ENCODE data around the gene ZBTB9. TPM values are rescaled to one million over a fixed set of nuclear protein-coding genes. Genes with fewer than 3 reads are reported as not detected.

ZBTB9 gene
- total RNA-seq, 1 donor from 2014 or later: 9.6 TPM

GRCh38 chr6:33424855-33425667 lies 29.3 kb upstream of the ZBTB9 start:
- peak overlapping the region; percentile 89 for H3K4me3 Mint-ChIP-seq (ENCODE audit: unreplicated experiment)
- H3K27me3 Mint-ChIP-seq (ENCODE audit: unreplicated experiment): peaks cover 21% of the 10 kb centered on the region
- DNase-seq: no peak

DNA sequence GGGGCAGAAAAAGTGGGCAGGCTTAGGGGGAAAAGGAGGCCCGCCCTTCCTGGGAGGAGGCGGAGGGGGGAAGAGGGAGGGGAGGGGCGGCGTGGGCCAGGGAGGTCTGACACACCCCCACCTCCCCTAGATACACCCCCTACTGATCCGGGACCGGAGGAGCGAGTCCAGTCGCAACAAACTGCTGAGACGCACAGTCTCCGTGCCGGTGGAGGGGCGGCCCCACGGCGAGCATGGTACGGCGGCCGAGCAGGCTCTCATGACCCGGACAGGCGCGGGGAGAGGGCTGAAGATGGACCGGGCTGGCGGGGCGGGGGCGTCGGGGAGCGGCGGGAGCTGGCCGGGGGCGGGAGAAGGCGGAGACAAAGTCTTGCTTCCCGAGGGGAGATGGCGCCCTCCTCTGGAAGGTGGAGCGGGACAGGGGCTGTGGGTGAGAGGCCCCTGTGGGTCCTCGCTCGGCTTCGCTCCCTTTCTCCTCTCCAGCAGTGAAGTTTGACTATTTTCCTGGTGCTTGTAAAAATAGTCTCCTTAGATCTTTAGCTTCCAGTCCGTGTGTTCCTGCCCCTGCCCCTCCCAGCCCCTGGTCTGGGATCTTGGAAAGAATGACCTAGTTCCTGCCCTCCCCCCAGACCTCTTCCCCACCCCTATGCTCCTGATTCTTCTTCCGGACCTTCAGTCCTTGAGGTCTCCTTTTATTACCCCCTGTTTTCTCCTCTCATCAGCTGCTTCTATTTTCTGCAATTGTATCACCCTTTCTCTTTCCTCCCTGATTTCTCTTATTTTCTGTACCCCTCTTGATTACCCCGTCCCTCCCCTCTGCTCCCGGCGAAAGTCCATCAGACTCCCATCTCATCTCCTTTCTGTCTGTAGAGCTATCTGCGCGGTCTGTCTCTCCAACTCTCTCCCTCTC lies 28.5 kb upstream of the ZBTB9 start:
- peak; percentile 85 for DNase-seq
- Mint-ChIP-seq H3K27me3 (ENCODE audit: unreplicated experiment) (peaks cover 19% of the 10 kb centered on the region), H3K27ac (ENCODE audit: unreplicated experiment) (peak overlapping the region; percentile 46), H3K4me1 (ENCODE audit: low read depth, unreplicated experiment) (peaks cover 77% of the 10 kb centered on the region), H3K36me3 (ENCODE audit: unreplicated experiment) (peaks cover 15% of the 10 kb centered on the region), H3K4me3 (ENCODE audit: unreplicated experiment) (peak overlapping the region; percentile 89), H3K9me3 (ENCODE audit: unreplicated experiment) (peaks cover 19% of the 10 kb centered on the region)
- no peak for TF ChIP-seq CTCF (IDR thresholded peaks at IDR 0.05; ENCODE audit: partially characterized antibody, unreplicated experiment)

More at GRCh38 chr6:33424855-33425667, 29.3 kb upstream of the ZBTB9 start:
- no peak for TF ChIP-seq CTCF (IDR thresholded peaks at IDR 0.05; ENCODE audit: partially characterized antibody, unreplicated experiment)
- peaks cover 68% of the 10 kb centered on the region for H3K4me1 Mint-ChIP-seq (ENCODE audit: low read depth, unreplicated experiment)
- peaks cover 15% of the 10 kb centered on the region for H3K36me3 Mint-ChIP-seq (ENCODE audit: unreplicated experiment)
- peaks cover 19% of the 10 kb centered on the region for H3K9me3 Mint-ChIP-seq (ENCODE audit: unreplicated experiment)
- peak overlapping the region; percentile 11 for H3K27ac Mint-ChIP-seq (ENCODE audit: unreplicated experiment)

DNA sequence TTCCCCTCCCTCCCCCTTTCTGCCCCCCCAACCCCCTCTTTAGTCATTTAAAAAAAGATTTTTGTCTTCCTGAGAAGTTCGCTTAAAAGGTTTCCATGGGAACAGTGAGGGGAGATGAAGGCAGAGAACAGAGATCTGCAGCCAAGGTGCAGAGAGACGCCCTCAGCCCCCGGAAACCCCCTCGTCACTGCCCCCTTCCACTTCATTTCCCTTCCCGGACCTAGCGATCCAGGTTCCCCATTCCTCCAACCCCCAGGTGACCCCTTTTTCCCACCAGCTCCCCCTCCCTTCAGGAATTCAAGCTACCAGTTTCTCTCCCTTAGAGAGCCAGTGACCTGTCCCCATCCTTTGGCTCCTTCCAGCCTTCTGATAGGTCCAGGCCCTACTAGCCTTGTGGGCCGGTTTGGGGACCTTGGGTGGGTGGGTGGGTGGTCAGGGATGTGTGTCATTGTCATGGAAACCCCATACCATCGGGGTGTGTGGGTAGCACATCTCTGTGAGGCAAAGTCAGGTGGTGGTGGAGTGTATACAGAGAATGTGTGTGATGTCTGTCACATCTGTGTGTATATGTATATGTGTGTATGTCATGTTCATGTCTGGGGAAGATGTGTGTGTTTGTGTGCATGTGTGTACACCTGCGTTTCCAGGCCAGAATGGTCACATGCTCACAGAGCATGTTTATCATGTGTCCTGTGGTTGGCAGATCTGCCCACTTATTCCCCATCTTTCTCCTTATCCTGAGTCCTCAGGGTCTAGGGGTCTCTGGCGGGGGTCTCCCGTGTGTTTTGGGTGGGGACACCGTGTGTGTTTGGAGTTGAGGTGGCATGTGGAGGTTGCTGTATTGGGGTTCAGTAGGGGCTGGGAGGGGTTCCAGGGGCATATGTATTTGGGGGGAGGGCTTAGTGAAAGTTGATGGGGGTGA lies 27.5 kb upstream of the ZBTB9 start:
- H3K4me1 Mint-ChIP-seq (ENCODE audit: low read depth, unreplicated experiment): peaks cover 72% of the 10 kb centered on the region
- H3K27ac Mint-ChIP-seq (ENCODE audit: unreplicated experiment): no peak overlapping the region
- no peak for TF ChIP-seq CTCF (IDR thresholded peaks at IDR 0.05; ENCODE audit: partially characterized antibody, unreplicated experiment)
- peaks cover 10% of the 10 kb centered on the region for H3K27me3 Mint-ChIP-seq (ENCODE audit: unreplicated experiment)
- H3K9me3 Mint-ChIP-seq (ENCODE audit: unreplicated experiment): peaks cover 11% of the 10 kb centered on the region
- DNase-seq: no peak
- H3K4me3 Mint-ChIP-seq (ENCODE audit: unreplicated experiment): peak overlapping the region; percentile 89
- peaks cover 15% of the 10 kb centered on the region for H3K36me3 Mint-ChIP-seq (ENCODE audit: unreplicated experiment)

- peaks cover 15% of the 10 kb centered on the region for H3K36me3 Mint-ChIP-seq (ENCODE audit: unreplicated experiment)
- DNase-seq: peak; percentile 70
- H3K27me3 Mint-ChIP-seq (ENCODE audit: unreplicated experiment): peaks cover 12% of the 10 kb centered on the region
- peaks cover 10% of the 10 kb centered on the region for H3K9me3 Mint-ChIP-seq (ENCODE audit: unreplicated experiment)
- peaks cover 70% of the 10 kb centered on the region for H3K4me1 Mint-ChIP-seq (ENCODE audit: low read depth, unreplicated experiment)
- H3K4me3 Mint-ChIP-seq (ENCODE audit: unreplicated experiment): peak overlapping the region; percentile 89
- no peak for TF ChIP-seq CTCF (IDR thresholded peaks at IDR 0.05; ENCODE audit: partially characterized antibody, unreplicated experiment)
- no peak overlapping the region for H3K27ac Mint-ChIP-seq (ENCODE audit: unreplicated experiment)
Measured at GRCh38 chr6:33427585-33428223, 26.7 kb upstream of the ZBTB9 start.

Data from glutamatergic neuron (in vitro differentiated cells).